Spleen (tissue), 11 donors: ENCODE measurements around the gene SLC7A5. TPM values are rescaled to one million over a fixed set of nuclear protein-coding genes. Genes with fewer than 3 reads are reported as not detected.
"Not testable (repeated sequence)": the region's sequence is repeated elsewhere in the genome, so short reads cannot be mapped to it uniquely, and the experiment has no call there.

Experiments
- DNase-seq: peaks from one replicate; pipeline ENCODE4 v3.0.0-alpha.2; 2020
- H3K27ac ChIP-seq, 8 donors: fragments of 200-600 bp; sonication (generic) in 7 of 8; 1 replicate in 4 of 8; 2 replicates in 4 of 8; pipeline versions ENCODE4 v1.5.0 to v1.8.0; 2016 to 2021; ENCODE audit warnings: inconsistent platforms in 4 of 8, mild to moderate bottlenecking in 4 of 8, moderate library complexity in 1 of 8
- H3K27me3 ChIP-seq, 7 donors: fragments of 200-600 bp; sonication (generic) in 6 of 7; replicated peaks in 1 of 7; 1 replicate in 4 of 7; 2 replicates in 3 of 7; pipeline versions ENCODE4 v1.5.0 to v1.8.0; 2016 to 2021; ENCODE audit warnings: inconsistent platforms in 3 of 7, mild to moderate bottlenecking in 1 of 7
- H3K36me3 ChIP-seq, 6 donors: fragments of 200-600 bp; sonication (generic) in 5 of 6; 1 replicate in 4 of 6; 2 replicates in 2 of 6; pipeline versions ENCODE4 v1.5.0 to v1.8.0; 2016 to 2021; ENCODE audit warnings: inconsistent platforms in 2 of 6
- H3K4me1 ChIP-seq, 6 donors: fragments of 200-600 bp; sonication (generic) in 5 of 6; 1 replicate in 3 of 6; 2 replicates in 3 of 6; pipeline versions ENCODE4 v1.5.0 to v1.8.0; 2016 to 2021; ENCODE audit warnings: inconsistent platforms in 3 of 6
- H3K4me3 ChIP-seq, 8 donors: fragments of 200-600 bp; sonication (generic) in 7 of 8; 1 replicate in 4 of 8; 2 replicates in 4 of 8; pipeline versions ENCODE4 v1.5.0 to v1.8.0; 2016 to 2021; ENCODE audit warnings: inconsistent platforms in 4 of 8, mild to moderate bottlenecking in 4 of 8, moderate library complexity in 2 of 8
- H3K9me3 ChIP-seq, 8 donors: fragments of 200-600 bp; sonication (generic) in 7 of 8; 1 replicate in 4 of 8; 2 replicates in 4 of 8; pipeline versions ENCODE4 v1.5.0 to v1.8.0; 2016 to 2021; ENCODE audit warnings: inconsistent platforms in 4 of 8
- POLR2A ChIP-seq, 3 donors: fragments of 450-650 bp; IDR thresholded peaks; one replicate each; pipeline ENCODE4 v1.5.1; 2017; ENCODE audit warnings: antibody characterized with exemption in 3 of 3, mild to moderate bottlenecking in 1 of 3
- POLR2AphosphoS5 ChIP-seq, 3 donors: sonication (generic); formaldehyde crosslinking; IDR thresholded peaks; one replicate each; pipeline ENCODE4 v1.5.1; 2017; ENCODE audit warnings: antibody characterized with exemption in 3 of 3
- WGBS, 5 donors: extraction: QIAGEN DNeasy Blood & Tissue Kit in 3 of 5; methylation state at CpG; one replicate each; pipeline versions ENCODE4 v1.1.5 to v1.1.7; 2013 to 2018; 5-methylcytosine and 5-hydroxymethylcytosine counted together
- intact Hi-C: fragments of 100-400 bp; cut with DNase I; formaldehyde crosslinking; loops from one replicate; pipeline ENCODE4 v1.15.0; 2023; ENCODE audit warnings: low total_unique reads
- polyA plus RNA-seq, 3 donors: library from polyadenylated mRNA; stranded (reverse); fragments of 200-250 nt; gene quantifications; one replicate each; pipeline ENCODE4 v1.2.1, GENCODE V29; 2013
- total RNA-seq, 7 donors: library from RNA; depleted of rRNA in 3 of 7; stranded (reverse); fragments of >200 nt in 3 of 7; fragmentation: NEBNext Ultra II Directional in 4 of 7; extraction: Animal tissue kit (Norgen Biotek cat#: 25700) in 4 of 7; gene quantifications; one replicate each; pipeline versions ENCODE4 v1.1.0 to v1.2.1, GENCODE V29; 2016 to 2021
- TF ChIP-seq, protein P1 (sequence below), 11 experiments: fragments of 200-600 bp in 7 of 11; fragments of 450-650 bp in 4 of 11; sonication (generic) in 4 of 11; IDR thresholded peaks in 8 of 11; conservative IDR thresholded peaks in 3 of 11; 1 replicate in 7 of 11; 2 replicates in 4 of 11; pipeline versions ENCODE4 v1.4.0 to v1.8.0; 2016 to 2021; ENCODE audit warnings: antibody characterized with exemption in 11 of 11, inconsistent platforms in 4 of 11, mild to moderate bottlenecking in 1 of 11
- donor health status: healthy with polysubstance abuse.
- donor health status: DM: no; HTN: no; CAD: no; lungs with moderate emphysema.
- donor health status: DM: no; HTN: no; CAD: no.
- donor health status: Bipolar disorder and iron deficiency.
- donor health status: healthy.
- donor health status: DM: no; HTN: no; CAD: no.
- donor health status: DM: yes; HTN: yes; CAD: no.

Gene SLC7A5
- total and polyA plus RNA-seq, 10 donors = 2.5 to 30.6 (median 17.0) TPM

DNA sequence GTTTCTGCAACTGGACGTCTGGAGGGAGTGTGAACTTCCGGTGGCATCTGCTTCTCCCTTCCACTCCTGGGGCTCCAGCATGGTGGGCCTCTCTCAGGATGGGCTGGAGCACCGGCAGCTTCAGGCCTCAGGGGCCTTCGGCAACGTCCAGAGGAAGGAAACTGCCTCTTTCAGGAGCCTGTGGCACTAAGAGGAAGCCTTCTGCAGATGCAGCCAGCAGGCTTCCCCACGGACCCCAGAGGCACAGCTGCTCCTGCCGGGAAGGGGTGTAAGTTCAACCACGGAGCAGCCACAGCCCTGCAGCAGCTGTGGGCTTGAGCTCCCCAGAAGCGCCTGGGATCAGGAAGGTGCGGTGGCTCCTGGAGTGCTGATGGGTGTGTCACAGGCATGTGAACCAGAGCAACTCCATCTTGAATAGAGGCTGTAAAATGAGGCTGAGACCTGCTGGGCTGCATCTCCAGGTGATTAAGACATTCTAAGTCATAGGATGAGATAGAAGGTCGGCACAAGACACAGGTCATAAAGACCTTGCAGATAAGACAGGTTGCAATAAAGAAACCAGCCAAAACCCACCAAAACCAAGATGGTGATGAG, 52.7 kb downstream of the SLC7A5 start:
- 16 to 37% (median 20%) methylated on average over 9 to 11 of the region's 11 CpGs for WGBS, 5 donors
- Histone ChIP-seq H3K4me1 (peaks cover 0 to 17% (median 0%) of the 10 kb centered on the region in 6 donors), H3K4me3 (no peak overlapping the region), H3K27ac (no peak overlapping the region), H3K36me3 (no peaks in the 10 kb centered on the region), H3K27me3 (no peaks in the 10 kb centered on the region), H3K9me3 (peaks cover 3 to 28% (median 26%) of the 10 kb centered on the region in 8 donors)
- intact Hi-C loops = no loop called here
- TF ChIP-seq, protein P1, sequence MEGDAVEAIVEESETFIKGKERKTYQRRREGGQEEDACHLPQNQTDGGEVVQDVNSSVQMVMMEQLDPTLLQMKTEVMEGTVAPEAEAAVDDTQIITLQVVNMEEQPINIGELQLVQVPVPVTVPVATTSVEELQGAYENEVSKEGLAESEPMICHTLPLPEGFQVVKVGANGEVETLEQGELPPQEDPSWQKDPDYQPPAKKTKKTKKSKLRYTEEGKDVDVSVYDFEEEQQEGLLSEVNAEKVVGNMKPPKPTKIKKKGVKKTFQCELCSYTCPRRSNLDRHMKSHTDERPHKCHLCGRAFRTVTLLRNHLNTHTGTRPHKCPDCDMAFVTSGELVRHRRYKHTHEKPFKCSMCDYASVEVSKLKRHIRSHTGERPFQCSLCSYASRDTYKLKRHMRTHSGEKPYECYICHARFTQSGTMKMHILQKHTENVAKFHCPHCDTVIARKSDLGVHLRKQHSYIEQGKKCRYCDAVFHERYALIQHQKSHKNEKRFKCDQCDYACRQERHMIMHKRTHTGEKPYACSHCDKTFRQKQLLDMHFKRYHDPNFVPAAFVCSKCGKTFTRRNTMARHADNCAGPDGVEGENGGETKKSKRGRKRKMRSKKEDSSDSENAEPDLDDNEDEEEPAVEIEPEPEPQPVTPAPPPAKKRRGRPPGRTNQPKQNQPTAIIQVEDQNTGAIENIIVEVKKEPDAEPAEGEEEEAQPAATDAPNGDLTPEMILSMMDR (IDR thresholded peaks at IDR 0.05 in 8 of 11, conservative IDR thresholded peaks at IDR 0.05 in 3 of 11) = no peak
- TF ChIP-seq POLR2AphosphoS5 (IDR thresholded peaks at IDR 0.05) = no peak
- TF ChIP-seq POLR2A (IDR thresholded peaks at IDR 0.05) = no peak
- no peak for DNase-seq

DNA sequence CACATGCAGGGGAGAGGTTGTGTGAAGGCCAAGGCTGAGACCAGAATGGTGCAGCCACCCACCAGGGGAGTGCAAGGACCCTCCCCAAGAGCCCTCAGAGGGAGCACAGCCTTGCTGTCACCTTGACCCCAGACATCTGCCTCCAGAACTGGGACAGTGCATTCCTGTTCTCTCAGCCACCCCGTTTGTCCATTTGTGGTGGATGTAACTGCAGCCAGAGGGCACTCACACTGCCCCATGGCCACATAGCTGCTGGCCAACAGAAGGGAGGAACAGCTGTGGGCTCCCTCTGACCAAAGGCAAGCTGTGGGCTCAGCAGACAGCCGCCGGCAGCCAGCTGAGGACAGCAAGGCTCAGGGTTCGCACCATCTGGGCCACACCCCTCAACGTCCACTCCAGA, 53.7 kb downstream of the SLC7A5 start:
- peaks cover 0 to 1% (median 0%) of the 10 kb centered on the region in 7 donors for H3K27me3 ChIP-seq

DNA sequence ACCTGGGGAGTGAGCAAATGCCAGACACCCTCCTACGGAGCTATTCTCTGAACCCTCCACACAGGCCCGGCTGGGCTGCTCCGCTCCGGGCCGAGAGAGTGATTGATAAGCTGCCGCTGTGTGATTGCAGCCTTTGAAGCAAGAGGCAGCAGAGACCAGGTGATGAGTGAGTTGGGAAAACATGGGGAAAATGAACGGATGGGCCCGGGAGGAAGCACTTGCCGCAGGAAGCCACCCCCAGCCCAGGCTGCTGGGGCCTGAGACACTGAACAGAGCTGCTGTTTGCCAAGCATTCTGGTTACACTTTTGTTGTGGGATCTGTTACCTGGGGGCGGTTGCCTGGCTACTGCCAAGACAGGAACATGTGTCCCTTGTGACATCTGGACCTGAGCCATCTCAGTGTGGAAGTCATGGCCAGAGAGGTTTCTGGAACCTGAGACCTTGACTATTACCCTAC, 57.1 kb downstream of the SLC7A5 start:
- H3K9me3 ChIP-seq = peaks cover 0 to 11% (median 10%) of the 10 kb centered on the region in 8 donors
- H3K4me1 ChIP-seq = peaks cover 0 to 53% (median 25%) of the 10 kb centered on the region in 6 donors
- H3K36me3 ChIP-seq = no peaks in the 10 kb centered on the region
- TF ChIP-seq, protein P1 (IDR thresholded peaks at IDR 0.05 in 8 of 11, conservative IDR thresholded peaks at IDR 0.05 in 3 of 11) = no peak
- no peak for TF ChIP-seq POLR2AphosphoS5 (IDR thresholded peaks at IDR 0.05)
- DNase-seq = no peak
- intact Hi-C loops = no loop called here
- H3K27me3 ChIP-seq = peaks cover 0 to 10% (median 0%) of the 10 kb centered on the region in 7 donors
- no peak overlapping the region for H3K4me3 ChIP-seq
- H3K27ac ChIP-seq = no peak overlapping the region
- WGBS, 5 donors = 60 to 77% (median 63%) methylated on average over 10 of the region's 10 CpGs

More for the DNA sequence above, 53.7 kb downstream of the SLC7A5 start:
- Histone ChIP-seq H3K27ac (no peak overlapping the region), H3K36me3 (no peaks in the 10 kb centered on the region), H3K4me1 (peaks cover 0 to 23% (median 6%) of the 10 kb centered on the region in 6 donors), H3K4me3 (no peak overlapping the region), H3K9me3 (peaks cover 3 to 28% (median 26%) of the 10 kb centered on the region in 8 donors)
- WGBS, 5 donors = 33 to 80% (median 66%) methylated on average over 1 to 5 of the region's 5 CpGs
- intact Hi-C loops = no loop called here
- TF ChIP-seq, protein P1 (IDR thresholded peaks at IDR 0.05 in 8 of 11, conservative IDR thresholded peaks at IDR 0.05 in 3 of 11) = no peak
- DNase-seq = no peak

DNA sequence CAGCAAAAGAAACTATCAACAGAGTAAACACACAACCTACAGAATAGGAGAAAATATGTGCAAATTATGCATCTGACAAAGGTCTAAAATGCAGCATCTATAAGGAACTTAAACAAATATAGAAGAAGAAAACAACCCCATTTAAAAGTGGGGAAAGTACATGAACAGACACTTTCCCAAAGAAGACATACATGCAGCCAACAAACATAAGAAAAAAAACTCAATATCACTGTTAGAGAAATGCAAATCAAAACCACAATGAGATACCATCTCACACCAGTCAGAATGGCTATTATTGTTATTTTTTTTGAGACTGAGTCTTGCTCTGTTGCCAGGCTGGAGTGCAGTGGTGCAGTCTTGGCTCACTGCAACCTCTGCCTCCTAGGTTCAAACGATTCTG, 57.9 kb downstream of the SLC7A5 start:
- H3K36me3 ChIP-seq, H3K4me3 ChIP-seq, H3K27ac ChIP-seq, intact Hi-C loops, DNase-seq, H3K9me3 ChIP-seq: not testable (repeated sequence)
- WGBS, 5 donors = 39 to 69% (median 57%) methylated on average over 1 of the region's 1 CpG
- Histone ChIP-seq H3K4me1 (peaks cover 4 to 59% (median 32%) of the 10 kb centered on the region in 6 donors), H3K27me3 (peaks cover 0 to 16% (median 0%) of the 10 kb centered on the region in 7 donors)
